ENCODE data around the gene LKAAEAR1. TPM values are rescaled to one million over a fixed set of nuclear protein-coding genes. Genes with fewer than 3 reads are reported as not detected.
"Not testable (repeated sequence)": the region's sequence is repeated elsewhere in the genome, so short reads cannot be mapped to it uniquely, and the experiment has no call there.

The LKAAEAR1 gene
- total RNA-seq, 6 experiments from 2014 or later, result not detected

- TF ChIP-seq, protein P1, sequence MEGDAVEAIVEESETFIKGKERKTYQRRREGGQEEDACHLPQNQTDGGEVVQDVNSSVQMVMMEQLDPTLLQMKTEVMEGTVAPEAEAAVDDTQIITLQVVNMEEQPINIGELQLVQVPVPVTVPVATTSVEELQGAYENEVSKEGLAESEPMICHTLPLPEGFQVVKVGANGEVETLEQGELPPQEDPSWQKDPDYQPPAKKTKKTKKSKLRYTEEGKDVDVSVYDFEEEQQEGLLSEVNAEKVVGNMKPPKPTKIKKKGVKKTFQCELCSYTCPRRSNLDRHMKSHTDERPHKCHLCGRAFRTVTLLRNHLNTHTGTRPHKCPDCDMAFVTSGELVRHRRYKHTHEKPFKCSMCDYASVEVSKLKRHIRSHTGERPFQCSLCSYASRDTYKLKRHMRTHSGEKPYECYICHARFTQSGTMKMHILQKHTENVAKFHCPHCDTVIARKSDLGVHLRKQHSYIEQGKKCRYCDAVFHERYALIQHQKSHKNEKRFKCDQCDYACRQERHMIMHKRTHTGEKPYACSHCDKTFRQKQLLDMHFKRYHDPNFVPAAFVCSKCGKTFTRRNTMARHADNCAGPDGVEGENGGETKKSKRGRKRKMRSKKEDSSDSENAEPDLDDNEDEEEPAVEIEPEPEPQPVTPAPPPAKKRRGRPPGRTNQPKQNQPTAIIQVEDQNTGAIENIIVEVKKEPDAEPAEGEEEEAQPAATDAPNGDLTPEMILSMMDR (IDR thresholded peaks at IDR 0.05), result no peak
- TF ChIP-seq POLR2A (IDR thresholded peaks at IDR 0.05), result no peak
- H3K27ac ChIP-seq, result no peak overlapping the region
- WGBS (ENCODE audit: insufficient coverage, low coverage, low lambda C conversion rate, missing lambda C conversion rate), result no CpG with 5 or more reads among the region's 19 CpGs
- H3K27me3 ChIP-seq, result no peaks in the 10 kb centered on the region
- DNase-seq, result no peak
- H3K4me1 ChIP-seq, result no peaks in the 10 kb centered on the region
- no peak for ATAC-seq
- H3K9me3 ChIP-seq, result no peaks in the 10 kb centered on the region
- intact Hi-C loops (cut with DNase I), result no loop called here
- H3K36me3 ChIP-seq, result no peaks in the 10 kb centered on the region
- H3K4me3 ChIP-seq, result no peak overlapping the region
Measured at GRCh38 chr20:64091340-64091739, 7.1 kb upstream of the LKAAEAR1 start.

DNA sequence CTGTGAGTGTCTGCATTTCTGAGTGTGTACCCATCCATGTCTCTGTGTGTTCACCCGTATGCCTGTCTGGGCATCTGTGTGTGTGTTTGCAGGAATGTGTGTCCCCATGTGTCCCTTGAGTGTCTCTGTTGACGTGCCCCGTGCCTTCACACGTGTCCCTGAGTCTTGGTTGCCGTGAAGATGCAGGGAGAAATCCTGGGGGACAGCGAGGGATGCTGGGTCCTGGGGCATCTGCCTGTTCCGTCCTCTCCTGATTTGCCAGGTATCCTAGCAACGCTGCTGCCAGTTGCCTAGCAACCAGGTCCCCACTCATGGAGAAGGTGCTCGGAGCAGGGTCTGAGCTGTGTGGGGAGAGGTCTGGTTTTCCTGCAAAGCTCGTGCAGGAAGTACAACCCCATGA lies 6.0 kb upstream of the LKAAEAR1 start:
- peak in 1 of 4 donors; percentile 10 for ATAC-seq
- Histone ChIP-seq H3K36me3 (no peaks in the 10 kb centered on the region), H3K4me1 (no peaks in the 10 kb centered on the region), H3K27ac (no peak overlapping the region), H3K9me3 (no peaks in the 10 kb centered on the region), H3K27me3 (no peaks in the 10 kb centered on the region), H3K4me3 (no peak overlapping the region)
- intact Hi-C loops (cut with DNase I), result no loop called here
- no peak for DNase-seq
- whole genome bisulfite sequencing (ENCODE audit: insufficient coverage, low coverage, low lambda C conversion rate, missing lambda C conversion rate), result 53% methylated on average over 4 of the region's 10 CpGs
- TF ChIP-seq POLR2A (IDR thresholded peaks at IDR 0.05), result no peak
- TF ChIP-seq, protein P1 (IDR thresholded peaks at IDR 0.05), result no peak

- DNase-seq; H3K4me3 ChIP-seq; H3K4me1 ChIP-seq; ATAC-seq; H3K27ac ChIP-seq; H3K36me3 ChIP-seq; H3K9me3 ChIP-seq; intact Hi-C loops (cut with DNase I): not testable (repeated sequence)
- H3K27me3 ChIP-seq, result peaks cover 0 to 12% of the 10 kb centered on the region in 2 donors
Measured at GRCh38 chr20:64088586-64088985, 4.4 kb upstream of the LKAAEAR1 start.

GRCh38 chr20:64087226-64087825 lies 3.1 kb upstream of the LKAAEAR1 start:
- ATAC-seq; intact Hi-C loops (cut with DNase I); H3K27ac ChIP-seq; DNase-seq; H3K9me3 ChIP-seq; H3K36me3 ChIP-seq; H3K4me3 ChIP-seq: not testable (repeated sequence)
- 94% methylated on average over 10 of the region's 36 CpGs for WGBS (ENCODE audit: insufficient coverage, low coverage, low lambda C conversion rate, missing lambda C conversion rate)
- Histone ChIP-seq H3K27me3 (peaks cover 0 to 12% of the 10 kb centered on the region in 2 donors), H3K4me1 (peaks cover 0 to 12% (median 1%) of the 10 kb centered on the region in 4 donors)

DNA sequence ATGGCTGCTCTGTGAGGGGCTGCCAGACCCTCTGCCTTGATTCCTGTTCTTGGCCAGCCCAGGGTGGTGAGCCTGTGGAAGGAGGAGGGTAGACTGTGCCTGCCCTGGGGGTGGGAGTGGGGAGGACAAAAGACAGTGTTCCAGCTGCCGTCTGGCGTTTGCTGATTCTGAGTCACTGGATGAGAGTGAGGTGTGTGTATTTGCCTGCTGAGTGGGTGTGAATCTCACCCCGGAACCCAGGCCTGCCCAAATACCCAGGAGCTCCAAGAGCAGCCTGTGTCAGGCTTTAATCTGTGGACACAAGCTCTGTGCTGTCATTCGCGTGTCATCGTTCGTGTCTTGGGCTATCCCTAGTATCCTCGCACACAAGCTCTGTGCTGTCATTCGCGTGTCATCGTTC lies 2.6 kb upstream of the LKAAEAR1 start:
- peaks cover 0 to 12% of the 10 kb centered on the region in 2 donors for H3K27me3 ChIP-seq
- no peak overlapping the region for H3K27ac ChIP-seq
- DNase-seq (no peak), ATAC-seq (no peak)
- WGBS (ENCODE audit: insufficient coverage, low coverage, low lambda C conversion rate, missing lambda C conversion rate), result 100% methylated on average over 4 of the region's 11 CpGs
- no peak overlapping the region for H3K4me3 ChIP-seq
- intact Hi-C loops (cut with DNase I), result no loop called here
- H3K36me3 ChIP-seq, result no peaks in the 10 kb centered on the region
- H3K9me3 ChIP-seq, result no peaks in the 10 kb centered on the region
- no peak for TF ChIP-seq POLR2A (IDR thresholded peaks at IDR 0.05)
- TF ChIP-seq, protein P1 (IDR thresholded peaks at IDR 0.05), result no peak
- H3K4me1 ChIP-seq, result peaks cover 0 to 12% (median 1%) of the 10 kb centered on the region in 4 donors
